ENCODE results near the gene SPEM3. TPM values are rescaled to one million over a fixed set of nuclear protein-coding genes. Genes with fewer than 3 reads are reported as not detected.

Gene SPEM3
- total RNA-seq, 3 donors from 2014 or later (not counting 1 experiment from before 2014, with no cell fraction given): not detected

DNA sequence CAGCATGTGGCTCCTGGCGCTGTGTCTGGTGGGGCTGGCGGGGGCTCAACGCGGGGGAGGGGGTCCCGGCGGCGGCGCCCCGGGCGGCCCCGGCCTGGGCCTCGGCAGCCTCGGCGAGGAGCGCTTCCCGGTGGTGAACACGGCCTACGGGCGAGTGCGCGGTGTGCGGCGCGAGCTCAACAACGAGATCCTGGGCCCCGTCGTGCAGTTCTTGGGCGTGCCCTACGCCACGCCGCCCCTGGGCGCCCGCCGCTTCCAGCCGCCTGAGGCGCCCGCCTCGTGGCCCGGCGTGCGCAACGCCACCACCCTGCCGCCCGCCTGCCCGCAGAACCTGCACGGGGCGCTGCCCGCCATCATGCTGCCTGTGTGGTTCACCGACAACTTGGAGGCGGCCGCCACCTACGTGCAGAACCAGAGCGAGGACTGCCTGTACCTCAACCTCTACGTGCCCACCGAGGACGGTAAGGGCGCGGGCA, 20.4 kb upstream of the SPEM3 start:
- intact Hi-C loops (cut with micrococcal nuclease): no loop called here
- H3K4me3 Mint-ChIP-seq: no peak overlapping the region
- ATAC-seq (no peak), DNase-seq (peak in 1 of 2 donors; percentile 65)
- Histone ChIP-seq H3K9me3 (ENCODE audit: control insufficient read depth, insufficient read depth, low read length) (no peaks in the 10 kb centered on the region), H3K27me3 (ENCODE audit: control insufficient read depth, insufficient read depth, low read length) (peaks cover 3% of the 10 kb centered on the region), H3K27ac (ENCODE audit: low read length) (no peak overlapping the region), H3K4me1 (ENCODE audit: control insufficient read depth, insufficient read depth, low read length) (peaks cover 23% of the 10 kb centered on the region), H3K36me3 (ENCODE audit: control insufficient read depth, insufficient read depth, low read length) (no peaks in the 10 kb centered on the region), H3K4me3 (ENCODE audit: low read length) (no peak overlapping the region)
- TF ChIP-seq, protein P1, sequence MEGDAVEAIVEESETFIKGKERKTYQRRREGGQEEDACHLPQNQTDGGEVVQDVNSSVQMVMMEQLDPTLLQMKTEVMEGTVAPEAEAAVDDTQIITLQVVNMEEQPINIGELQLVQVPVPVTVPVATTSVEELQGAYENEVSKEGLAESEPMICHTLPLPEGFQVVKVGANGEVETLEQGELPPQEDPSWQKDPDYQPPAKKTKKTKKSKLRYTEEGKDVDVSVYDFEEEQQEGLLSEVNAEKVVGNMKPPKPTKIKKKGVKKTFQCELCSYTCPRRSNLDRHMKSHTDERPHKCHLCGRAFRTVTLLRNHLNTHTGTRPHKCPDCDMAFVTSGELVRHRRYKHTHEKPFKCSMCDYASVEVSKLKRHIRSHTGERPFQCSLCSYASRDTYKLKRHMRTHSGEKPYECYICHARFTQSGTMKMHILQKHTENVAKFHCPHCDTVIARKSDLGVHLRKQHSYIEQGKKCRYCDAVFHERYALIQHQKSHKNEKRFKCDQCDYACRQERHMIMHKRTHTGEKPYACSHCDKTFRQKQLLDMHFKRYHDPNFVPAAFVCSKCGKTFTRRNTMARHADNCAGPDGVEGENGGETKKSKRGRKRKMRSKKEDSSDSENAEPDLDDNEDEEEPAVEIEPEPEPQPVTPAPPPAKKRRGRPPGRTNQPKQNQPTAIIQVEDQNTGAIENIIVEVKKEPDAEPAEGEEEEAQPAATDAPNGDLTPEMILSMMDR (IDR thresholded peaks at IDR 0.05): no peak
- no peak overlapping the region for H3K27ac Mint-ChIP-seq
- H3K27me3 Mint-ChIP-seq (ENCODE audit: low read depth in 2 of 2): peaks cover 6 to 20% of the 10 kb centered on the region in 2 donors
- no peaks in the 10 kb centered on the region for H3K9me3 Mint-ChIP-seq
- no peaks in the 10 kb centered on the region for H3K36me3 Mint-ChIP-seq
- peaks cover 3 to 20% of the 10 kb centered on the region in 2 donors for H3K4me1 Mint-ChIP-seq
- 58% methylated on average over 58 of the region's 58 CpGs for WGBS (ENCODE audit: insufficient coverage)

DNA sequence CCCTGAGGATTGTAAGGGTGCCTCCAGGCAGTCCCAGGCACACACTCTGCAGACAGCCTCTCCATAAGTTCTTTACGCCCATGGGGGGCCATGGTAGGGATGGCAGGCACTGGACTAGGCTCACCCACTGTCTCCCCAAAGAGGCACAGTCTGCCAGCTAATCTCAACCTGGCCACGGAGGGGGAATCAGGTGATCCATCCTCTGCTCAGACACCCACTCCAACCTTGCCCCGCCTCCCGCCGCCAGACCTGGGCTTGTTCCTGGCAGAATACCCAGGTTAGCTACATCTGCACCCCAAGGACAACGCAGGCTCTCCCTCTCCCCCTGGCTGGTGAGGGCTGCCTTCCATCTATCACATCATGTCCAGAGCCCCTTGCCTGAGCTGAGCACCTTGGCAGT, 19.8 kb upstream of the SPEM3 start:
- no peaks in the 10 kb centered on the region for H3K36me3 Mint-ChIP-seq
- DNase-seq: no peak
- TF ChIP-seq, protein P1 (IDR thresholded peaks at IDR 0.05): no peak
- no peak for ATAC-seq
- Histone ChIP-seq H3K4me1 (ENCODE audit: control insufficient read depth, insufficient read depth, low read length) (peaks cover 17% of the 10 kb centered on the region), H3K27ac (ENCODE audit: low read length) (no peak overlapping the region), H3K36me3 (ENCODE audit: control insufficient read depth, insufficient read depth, low read length) (no peaks in the 10 kb centered on the region), H3K27me3 (ENCODE audit: control insufficient read depth, insufficient read depth, low read length) (peaks cover 3% of the 10 kb centered on the region), H3K4me3 (ENCODE audit: low read length) (no peak overlapping the region), H3K9me3 (ENCODE audit: control insufficient read depth, insufficient read depth, low read length) (no peaks in the 10 kb centered on the region)
- peaks cover 6 to 20% of the 10 kb centered on the region in 2 donors for H3K27me3 Mint-ChIP-seq (ENCODE audit: low read depth in 2 of 2)
- H3K9me3 Mint-ChIP-seq: no peaks in the 10 kb centered on the region
- peaks cover 0 to 18% of the 10 kb centered on the region in 2 donors for H3K4me1 Mint-ChIP-seq
- intact Hi-C loops (cut with micrococcal nuclease): no loop called here
- H3K27ac Mint-ChIP-seq: no peak overlapping the region
- WGBS (ENCODE audit: insufficient coverage): 96% methylated on average over 6 of the region's 6 CpGs
- peak overlapping the region; percentile 56 for H3K4me3 Mint-ChIP-seq

DNA sequence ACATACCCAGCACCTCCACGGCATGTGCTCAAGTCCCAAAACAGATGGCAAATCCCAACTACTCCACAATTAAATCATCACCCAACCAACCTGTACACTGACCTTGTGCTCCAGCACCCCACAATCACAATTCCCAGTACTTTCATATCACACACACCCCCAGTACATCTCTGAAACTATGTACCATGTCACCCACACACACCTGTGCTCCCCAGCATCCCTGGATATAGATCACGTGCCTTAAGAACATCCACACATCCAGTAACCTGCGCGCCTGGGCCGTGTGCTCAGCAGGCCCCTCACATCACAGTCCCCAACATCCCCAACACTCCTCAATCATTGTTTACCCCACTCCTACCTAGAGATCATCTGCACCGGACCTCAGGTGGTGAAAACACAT, 18.9 kb upstream of the SPEM3 start:
- intact Hi-C loops (cut with micrococcal nuclease): no loop called here
- 93% methylated on average over 6 of the region's 6 CpGs for WGBS (ENCODE audit: insufficient coverage)
- Histone ChIP-seq H3K27ac (ENCODE audit: low read length) (no peak overlapping the region), H3K36me3 (ENCODE audit: control insufficient read depth, insufficient read depth, low read length) (no peaks in the 10 kb centered on the region), H3K27me3 (ENCODE audit: control insufficient read depth, insufficient read depth, low read length) (peaks cover 3% of the 10 kb centered on the region), H3K4me1 (ENCODE audit: control insufficient read depth, insufficient read depth, low read length) (peaks cover 13% of the 10 kb centered on the region), H3K4me3 (ENCODE audit: low read length) (no peak overlapping the region), H3K9me3 (ENCODE audit: control insufficient read depth, insufficient read depth, low read length) (no peaks in the 10 kb centered on the region)
- DNase-seq (no peak), ATAC-seq (no peak)
- no peaks in the 10 kb centered on the region for H3K9me3 Mint-ChIP-seq
- H3K27ac Mint-ChIP-seq: no peak overlapping the region
- H3K27me3 Mint-ChIP-seq (ENCODE audit: low read depth in 2 of 2): peaks cover 6 to 20% of the 10 kb centered on the region in 2 donors
- TF ChIP-seq, protein P1 (IDR thresholded peaks at IDR 0.05): no peak
- no peaks in the 10 kb centered on the region for H3K36me3 Mint-ChIP-seq
- H3K4me1 Mint-ChIP-seq: peaks cover 0 to 18% of the 10 kb centered on the region in 2 donors
- H3K4me3 Mint-ChIP-seq: no peak overlapping the region

Measured in natural killer cell (primary cell).